NCI-H2107 (cell line): ENCODE data around the gene BHLHA15.

Source experiments
- DNase-seq: peaks from one replicate; lab custom pipeline; 2025; lab: John Stamatoyannopoulos, UW

Gene BHLHA15

GRCh38 chr7:98225913-98226614, 14.8 kb downstream of the BHLHA15 start:
- DNase-seq = no peak

GRCh38 chr7:98227939-98228338, 16.7 kb downstream of the BHLHA15 start:
- no peak for DNase-seq

DNA sequence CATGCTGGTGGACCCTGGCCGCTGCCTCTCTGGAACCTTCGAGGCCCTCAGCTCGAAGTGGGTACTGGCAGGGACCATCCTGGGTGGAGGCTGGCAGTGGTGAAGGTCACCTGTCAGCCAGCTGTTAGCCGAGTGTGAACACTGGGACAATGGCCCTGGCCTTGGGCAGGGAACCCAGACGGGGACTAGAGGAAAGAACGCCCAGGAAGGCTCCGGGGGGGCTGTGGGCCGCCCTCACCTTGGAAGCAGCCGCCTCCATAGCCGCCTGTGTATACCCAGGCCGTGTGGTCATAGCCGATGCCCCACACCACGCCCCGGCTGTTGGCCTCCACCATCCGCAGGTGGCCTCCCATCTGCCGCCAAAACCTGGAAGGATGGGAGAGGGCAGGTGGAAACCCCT, 17.6 kb downstream of the BHLHA15 start:
- DNase-seq = no peak

GRCh38 chr7:98229441-98229840, 18.2 kb downstream of the BHLHA15 start:
- DNase-seq = no peak

DNA sequence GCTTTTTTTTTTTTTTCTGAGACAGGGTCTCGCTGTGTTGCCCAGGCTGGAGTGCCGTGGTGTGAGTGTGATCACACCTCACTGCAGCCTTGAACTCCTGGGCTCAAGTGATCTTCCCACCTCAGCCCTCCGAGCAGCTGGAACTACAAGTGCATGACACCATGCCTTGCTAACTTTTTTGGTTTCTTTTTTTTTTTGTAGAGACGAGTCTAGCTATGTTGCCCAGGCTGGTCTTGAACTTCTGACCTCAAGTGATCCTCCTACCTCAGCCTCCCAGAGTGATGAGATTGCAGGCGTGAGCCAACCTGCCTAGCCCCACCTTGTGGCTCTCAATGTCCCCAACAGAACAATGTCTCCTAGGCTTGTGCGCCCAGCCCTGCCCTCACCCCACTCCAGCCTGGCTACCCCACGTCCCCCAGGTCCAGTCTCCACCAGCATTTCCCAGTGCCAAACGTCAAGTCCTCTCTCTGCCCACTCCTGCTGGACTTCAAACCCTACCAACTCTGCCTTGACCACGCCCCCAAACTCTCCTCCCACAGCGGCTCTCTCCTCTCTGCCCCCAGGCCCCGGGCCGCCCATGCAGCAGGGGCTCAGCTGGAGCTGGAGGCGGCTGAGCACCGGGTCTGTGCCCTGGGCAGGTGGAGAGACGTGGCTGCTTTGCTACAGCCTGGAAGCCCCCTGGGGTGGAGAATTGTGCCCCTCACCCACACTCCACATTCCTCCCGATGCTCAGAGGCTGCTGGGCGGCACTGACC, 18.9 kb downstream of the BHLHA15 start:
- DNase-seq = no peak

- DNase-seq = no peak
Measured at GRCh38 chr7:98230746-98231471, 19.7 kb downstream of the BHLHA15 start.

DNA sequence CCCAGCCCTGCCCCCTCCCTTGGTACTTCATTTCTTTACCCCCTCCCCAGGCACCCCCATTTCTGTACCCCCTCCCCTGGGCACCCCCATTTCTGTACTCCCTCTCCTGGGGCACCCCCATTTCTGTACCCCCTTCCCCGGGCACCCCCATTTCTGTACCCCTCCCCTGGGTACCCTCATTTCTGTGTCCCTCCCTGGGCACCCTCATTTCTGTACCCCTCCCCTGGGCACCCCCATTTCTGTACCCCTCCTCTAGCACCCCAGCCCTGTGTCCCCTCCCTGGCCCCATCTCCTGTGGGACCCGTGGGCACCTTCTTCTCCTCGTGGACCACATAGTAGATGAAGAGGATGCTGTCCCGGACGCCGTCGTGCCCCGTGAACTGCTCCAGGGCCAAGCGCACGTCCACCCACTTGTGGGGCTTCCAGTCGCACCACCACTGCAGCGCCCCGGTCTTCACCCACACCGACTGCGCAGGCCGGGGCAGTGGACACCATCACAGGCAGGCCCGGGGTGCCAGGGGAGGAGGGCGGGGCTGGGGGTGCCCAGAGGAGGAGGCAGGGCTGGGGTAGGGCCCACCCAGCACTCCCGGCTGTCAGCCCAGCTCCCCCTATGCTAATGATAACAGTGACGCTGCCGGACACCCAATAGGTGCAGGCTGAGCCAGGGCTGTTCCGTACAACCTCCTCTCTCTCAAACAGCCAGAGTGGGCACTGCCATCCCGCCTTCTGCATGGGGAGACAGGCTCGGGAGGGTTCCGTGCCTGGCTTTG, 20.4 kb downstream of the BHLHA15 start:
- DNase-seq = no peak

DNA sequence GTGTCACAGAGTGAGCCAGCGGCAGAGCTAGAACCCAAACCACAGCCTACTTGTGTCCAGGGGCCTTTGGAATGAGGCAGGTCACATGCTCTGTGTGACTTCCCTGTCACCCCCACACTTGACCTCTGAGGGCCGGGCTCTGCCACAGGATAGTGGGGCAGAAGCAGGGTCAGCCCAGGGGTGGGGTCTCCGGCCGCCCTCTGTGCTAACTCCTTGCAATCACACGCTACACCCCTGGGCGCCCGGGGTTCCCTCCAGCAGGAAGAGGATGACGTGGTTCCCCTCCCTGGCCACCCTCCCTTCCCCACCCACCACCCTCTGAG, 21.0 kb downstream of the BHLHA15 start:
- DNase-seq = no peak

GRCh38 chr7:98232799-98233198, 21.6 kb downstream of the BHLHA15 start:
- DNase-seq = no peak

GRCh38 chr7:98233219-98234070, 22.2 kb downstream of the BHLHA15 start:
- DNase-seq = no peak

- DNase-seq = no peak
Measured at GRCh38 chr7:98234429-98235147, 23.3 kb downstream of the BHLHA15 start.

DNA sequence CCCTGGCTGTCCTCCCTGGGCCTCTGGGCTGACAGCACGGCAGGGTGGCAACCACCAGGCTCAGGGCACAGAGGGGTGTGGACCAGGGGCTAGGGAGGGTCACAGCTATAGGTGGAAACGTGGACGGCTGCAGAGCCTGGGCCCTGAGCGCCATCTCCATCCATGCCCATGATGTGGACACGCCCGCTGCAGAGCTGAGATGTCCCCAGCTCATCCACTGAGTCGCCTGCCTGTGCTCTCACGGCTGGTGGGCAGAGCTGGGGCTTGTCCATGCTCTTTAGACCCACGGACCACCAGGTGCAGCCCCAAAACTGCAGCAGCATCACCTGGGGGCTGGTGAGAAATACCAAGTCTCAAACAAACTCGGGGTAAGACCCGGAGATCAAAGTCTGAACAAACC, 24.7 kb downstream of the BHLHA15 start:
- no peak for DNase-seq

GRCh38 chr7:98236355-98237185, 25.3 kb downstream of the BHLHA15 start:
- no peak for DNase-seq

DNA sequence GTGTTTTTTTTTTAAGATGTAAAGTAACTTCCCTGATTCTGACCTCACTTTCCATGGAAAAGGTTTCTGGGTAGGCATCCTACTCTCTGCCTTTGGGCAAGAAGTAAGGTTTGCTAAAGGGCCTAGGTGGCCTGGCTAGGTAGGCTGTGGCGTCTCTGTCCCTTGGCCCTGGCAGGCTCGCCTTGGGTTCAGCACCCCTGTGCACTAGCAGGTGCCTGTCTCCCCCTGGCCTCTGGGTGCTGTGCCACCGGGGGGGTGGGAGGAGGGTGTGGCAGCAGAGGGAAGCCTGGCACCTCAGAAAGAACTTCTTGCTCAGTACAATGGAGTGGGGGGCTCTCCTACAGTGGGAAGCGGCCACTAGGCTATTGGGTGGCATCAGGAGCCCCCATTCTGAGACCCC, 26.8 kb downstream of the BHLHA15 start:
- no peak for DNase-seq

DNA sequence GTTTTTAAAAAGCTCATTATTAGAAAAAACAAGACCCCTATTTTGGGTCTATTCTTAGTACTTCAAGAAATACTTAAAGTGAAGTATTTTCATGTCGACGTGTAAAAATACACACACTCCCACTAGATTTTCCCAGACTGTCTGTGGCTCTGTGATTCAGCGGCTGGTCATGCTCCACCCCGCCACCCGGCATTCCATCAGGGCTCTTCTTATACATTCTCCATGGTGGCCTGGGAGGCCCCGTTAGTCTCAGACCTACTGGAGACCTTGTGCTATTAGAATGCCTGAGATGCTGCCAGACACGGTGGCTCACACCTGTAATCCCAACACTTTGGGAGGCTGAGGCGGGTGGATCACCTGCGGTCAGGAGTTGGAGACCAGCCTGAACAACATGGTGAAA, 27.7 kb downstream of the BHLHA15 start:
- DNase-seq = no peak

- no peak for DNase-seq
Measured at GRCh38 chr7:98240961-98241673, 29.9 kb downstream of the BHLHA15 start.

DNA sequence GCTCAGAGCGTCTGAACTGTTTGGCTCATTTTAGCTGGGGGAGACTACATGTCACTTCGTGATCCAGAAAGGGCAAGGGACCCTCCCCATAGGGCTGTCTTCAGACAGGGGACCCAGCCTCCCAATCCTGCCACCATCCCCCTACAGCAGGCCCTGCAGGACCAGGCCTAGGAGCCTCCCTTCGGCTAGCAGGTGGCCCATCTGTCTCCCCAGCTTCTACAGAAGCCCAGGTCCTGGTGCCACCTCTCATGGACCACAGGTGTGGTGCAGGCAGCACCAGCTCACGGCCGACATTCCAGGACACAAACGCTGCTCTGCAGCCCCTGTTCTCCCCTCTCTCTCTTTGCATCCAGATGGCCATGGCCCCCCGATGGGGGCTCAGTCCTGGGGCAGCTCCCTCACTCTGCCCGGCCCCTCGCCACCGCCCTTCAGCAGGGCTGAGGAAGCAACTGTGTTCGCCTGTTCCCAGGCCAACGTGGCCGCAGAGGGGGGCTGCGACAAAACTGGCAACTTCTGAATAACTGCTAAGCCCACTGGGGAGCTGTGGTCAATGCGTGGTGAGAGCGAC, 30.5 kb downstream of the BHLHA15 start:
- DNase-seq = no peak

GRCh38 chr7:98242342-98242741, 31.1 kb downstream of the BHLHA15 start:
- DNase-seq = no peak

DNA sequence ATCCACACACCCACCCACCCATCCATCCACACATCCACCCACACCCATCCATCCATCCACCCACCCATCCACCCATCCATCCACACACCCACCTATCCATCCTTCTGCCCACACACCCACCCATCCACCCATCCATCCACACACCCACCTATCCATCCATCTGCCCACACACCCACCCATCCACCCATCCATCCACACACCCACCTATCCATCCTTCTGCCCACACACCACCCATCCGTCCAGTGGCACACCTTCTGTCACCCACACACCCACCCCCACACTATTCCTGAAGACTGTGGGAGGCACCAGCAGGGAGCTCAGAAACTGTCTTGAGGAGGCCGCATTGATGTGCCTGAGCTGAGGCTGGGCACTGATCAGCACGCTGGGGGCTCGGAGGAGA, 31.7 kb downstream of the BHLHA15 start:
- no peak for DNase-seq
